ENCODE measurements around the gene ITGA2B.
"Not testable (repeated sequence)": the region's sequence is repeated elsewhere in the genome, so short reads cannot be mapped to it uniquely, and the experiment has no call there.

Gene ITGA2B

DNA sequence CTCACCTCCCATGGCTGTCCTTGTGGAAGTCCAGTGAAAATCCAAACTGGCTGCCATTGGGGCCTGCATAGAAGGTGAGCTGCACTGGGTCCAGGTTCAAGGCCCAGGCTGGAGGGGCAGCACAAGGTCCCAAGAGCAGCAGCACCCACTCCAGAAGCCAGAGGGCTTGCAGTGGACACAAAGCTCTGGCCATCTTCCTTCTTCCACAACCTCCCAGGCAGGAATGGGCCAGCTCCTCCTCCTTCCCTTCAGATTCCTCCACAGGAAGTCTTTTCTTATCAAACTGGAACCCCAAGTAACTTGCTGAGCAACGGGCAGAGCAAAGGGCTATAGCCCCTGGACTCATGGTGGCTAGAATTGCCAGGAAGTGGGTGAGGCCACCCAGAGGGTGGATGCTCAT lies at the start of gene ITGA2B:
ITGA2B (minus strand) TSS at position 369 of the 400 bp plus-strand sequence; CDS start at position 193, 176 bp downstream.
- no peak for DNase-seq

DNA sequence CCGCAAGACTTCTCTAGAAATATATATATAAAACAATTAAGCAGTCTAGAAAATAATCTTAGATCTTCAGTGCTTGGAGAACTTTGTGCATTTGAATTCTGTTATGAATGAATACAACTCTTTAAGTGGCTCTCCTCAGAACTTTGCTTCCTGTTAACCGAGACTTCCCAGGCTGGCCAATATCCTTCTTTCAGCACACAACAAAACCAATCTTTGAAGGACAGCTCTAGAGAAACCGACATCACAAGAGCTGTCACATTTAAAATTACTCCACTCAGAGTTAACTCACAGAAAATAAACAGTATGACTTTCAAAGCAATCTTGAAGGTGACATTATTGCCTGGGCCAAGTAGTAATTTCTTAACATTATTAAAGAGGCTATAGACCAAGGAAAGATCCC lies 49.7 kb upstream of the ITGA2B start:
- DNase-seq: no peak

DNA sequence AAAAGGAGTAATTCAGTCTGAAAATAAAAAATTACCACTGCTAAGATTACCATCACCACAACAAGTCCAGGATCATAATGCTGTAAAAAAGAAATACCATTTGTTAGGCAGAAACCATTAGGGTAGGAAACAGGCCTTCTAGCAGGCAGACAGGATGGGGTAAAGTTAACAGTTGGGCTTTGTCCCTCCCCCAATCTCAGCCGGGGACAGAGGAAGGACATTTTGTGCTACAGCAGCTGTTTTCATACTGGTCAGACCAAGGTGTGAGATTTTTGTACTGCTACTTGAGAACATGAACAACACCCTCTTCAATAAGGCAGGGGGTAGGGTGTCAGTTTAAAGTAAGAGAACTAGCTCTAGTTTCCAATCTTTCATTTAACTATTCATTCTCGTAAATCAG lies 49.2 kb upstream of the ITGA2B start:
- no peak for DNase-seq

DNA sequence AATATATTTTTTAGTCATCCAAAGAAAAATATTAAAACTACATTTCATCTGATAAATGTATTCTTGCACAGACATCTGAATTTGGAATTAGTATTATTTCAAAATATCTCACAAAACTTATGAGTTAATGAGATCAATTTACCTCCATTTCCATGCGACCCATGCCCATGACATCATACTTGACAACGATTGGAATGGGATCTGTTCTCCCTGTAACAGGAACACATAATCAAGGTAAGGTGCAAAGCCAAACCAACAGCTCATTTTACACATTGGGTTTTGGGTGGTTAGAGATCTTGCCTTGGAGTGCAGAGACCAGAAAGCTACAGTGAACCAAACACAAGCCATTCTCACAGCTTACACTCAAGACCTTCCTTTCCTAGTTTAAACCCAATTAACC lies 46.9 kb upstream of the ITGA2B start:
- no peak for DNase-seq

- no peak for DNase-seq
These were observed 43.1 kb upstream of the ITGA2B start for GRCh38 chr17:44432254-44433157.

- no peak for DNase-seq
These were observed 35.5 kb upstream of the ITGA2B start for GRCh38 chr17:44424828-44425461.

DNA sequence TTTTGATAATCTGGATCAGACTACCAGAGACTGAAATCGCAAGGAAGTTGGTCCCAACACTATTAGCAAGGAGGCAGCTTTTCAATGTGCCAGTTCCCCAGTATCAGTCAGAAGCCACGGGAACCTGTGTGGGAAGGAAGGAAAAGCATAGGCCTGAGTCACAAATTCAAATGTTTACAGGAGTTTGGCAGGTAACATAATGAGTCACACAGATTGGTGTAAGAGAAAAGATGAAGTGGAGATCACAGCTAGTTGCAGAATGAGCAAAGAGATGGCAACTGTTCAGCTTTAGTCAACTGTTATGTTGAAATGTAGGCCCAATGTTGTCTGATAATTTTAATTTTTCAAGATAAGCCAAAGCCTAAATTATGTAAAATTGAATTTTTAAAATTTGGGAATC lies 28.1 kb upstream of the ITGA2B start:
- no peak for DNase-seq

DNA sequence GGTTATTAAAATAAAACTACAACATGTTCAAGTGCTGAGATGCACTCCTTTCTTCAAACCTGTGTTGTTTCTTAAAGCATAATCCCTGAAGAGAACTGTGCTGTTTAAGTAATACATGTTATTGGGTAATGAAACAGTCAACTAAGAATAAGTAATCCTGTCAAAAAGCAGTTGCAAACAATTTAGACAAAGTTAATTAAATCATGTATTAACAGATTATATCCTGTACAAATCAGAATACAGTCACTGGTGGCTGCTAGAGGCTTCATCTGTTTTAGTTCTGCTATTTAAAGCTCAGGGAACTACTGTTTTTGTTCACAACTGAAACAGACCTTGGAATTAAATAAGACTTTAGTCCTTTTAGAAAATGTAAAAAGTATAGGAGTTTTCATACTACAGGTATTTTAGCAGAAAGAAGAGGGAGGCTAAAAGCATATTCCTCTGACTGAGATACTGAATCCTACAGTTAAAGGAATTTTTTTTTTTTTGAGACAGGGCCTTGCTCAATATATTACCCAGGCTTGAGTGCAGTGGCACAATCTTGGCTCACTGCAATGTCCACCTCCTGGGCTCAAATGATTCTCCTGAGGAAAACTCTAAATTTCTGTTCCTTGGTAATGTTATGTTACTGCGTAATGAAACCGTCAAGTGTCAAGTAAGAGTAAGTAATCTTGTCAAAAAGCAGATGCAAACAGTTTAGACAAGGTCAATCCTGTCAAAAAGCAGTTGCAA lies 27.3 kb upstream of the ITGA2B start:
- no peak for DNase-seq

GRCh38 chr17:44414394-44415155 lies 25.1 kb upstream of the ITGA2B start:
- DNase-seq: no peak

DNA sequence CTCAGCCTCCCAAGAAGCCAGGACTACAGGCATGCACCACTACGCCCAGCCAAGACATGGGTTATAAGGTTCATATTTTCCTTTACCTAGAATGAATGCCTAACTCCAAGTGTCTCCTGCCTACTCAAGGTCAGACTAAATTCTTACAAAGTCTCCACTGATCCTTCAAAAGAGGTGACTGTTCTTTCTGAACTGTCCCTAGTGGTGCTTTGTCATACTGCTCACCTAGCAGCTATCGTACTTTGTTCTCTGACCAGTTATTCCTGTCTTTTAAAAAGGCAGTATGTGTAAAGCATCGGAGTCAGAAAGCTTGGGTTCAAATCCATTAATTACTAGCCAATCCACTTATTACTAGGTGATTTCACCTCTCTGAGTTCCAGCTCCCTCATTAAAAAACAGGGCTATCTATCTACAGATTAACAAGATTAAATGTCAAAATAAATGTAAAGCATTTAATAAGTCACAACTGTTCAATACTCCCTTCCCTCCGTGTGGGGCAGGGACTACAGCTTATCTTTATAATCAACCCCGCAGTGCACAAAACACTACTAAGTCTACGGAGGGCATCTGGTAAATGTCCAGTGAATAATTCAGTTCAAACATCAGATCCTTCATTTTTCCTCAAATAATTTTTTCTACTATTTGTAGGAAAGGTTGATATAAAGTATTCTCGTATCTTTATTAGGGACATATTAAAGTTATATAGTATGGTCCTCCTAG lies 20.0 kb upstream of the ITGA2B start:
- DNase-seq: no peak

DNA sequence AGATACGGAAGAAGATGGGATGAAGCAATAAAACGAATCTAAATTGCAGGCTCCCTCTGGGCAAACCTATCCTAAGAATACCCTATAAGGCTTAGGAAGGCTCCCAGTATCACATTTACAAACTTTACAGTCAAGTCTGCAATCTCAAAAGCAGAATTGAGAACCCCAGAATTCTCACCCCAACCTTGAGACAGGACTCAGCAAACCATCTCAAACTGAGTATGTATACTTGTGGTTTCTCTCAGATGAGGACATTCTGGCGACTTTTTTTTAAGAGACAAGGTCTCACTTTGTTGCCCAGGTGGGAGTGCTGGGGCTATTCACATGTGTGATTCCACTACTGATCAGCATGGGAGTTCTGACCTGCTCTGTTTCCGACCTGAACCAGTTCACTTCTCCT lies 19.3 kb upstream of the ITGA2B start:
- no peak for DNase-seq

DNA sequence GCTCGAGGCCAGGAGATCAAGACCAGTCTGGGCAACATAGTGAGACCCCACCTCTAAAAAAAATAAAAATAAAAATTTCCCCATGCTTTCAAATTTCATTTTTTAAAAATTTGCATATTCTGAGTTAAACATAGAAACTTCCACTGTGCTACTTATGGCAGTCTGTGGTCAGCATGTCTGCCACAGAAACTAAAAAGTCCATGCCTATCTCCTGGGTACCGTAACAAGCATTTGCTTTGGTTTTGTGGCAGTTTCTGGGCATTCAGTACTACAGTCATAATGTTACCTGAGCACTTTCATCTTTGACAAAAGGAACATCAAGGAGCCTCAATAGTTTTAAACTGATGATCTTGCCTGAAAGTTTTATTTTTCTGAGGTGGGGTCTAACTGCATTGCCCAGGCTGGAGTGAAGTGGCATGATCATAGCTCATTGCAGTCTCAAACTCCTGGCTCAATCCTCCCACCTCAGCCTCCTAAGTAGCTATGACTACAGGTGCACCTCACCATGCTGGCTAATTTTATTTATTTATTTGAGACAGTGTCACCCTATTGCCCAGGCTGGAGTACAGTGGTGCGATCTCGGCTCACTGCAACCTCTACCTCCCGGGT lies 13.2 kb upstream of the ITGA2B start:
- DNase-seq: no peak

DNA sequence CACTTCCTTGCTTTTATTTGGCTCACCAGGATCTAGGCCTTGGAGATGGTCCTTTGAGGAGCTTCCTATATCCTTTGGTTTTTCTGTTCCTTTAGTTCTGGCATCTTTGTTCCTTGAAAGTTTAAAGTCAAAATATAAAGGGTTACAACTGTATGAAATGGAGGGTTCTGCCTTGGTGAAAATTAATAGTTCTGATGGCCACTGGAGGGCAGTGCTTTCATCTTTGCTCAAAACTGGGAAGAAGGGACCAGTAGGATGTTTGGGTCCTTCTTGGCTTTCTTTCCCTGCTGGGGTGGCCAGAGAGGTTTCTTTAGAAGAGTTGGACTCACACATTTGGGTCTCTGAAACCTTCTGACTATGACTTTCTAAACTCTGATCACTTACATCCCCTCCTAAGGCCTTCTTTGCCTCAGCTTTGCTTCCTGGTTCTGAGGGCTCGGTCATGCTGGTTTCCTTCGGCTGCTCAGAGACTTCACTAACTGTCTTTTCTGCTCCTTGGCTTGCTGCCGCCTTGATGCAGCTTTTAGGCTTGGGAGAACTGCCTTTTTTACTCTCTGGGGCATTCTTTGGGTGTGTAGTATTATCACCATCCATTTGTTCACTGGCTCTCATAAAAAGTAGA lies 10.9 kb upstream of the ITGA2B start:
- peak; percentile 9 for DNase-seq

GRCh38 chr17:44398692-44399691 lies 9.5 kb upstream of the ITGA2B start:
- DNase-seq: no peak

- no peak for DNase-seq
These were observed 8.3 kb upstream of the ITGA2B start for GRCh38 chr17:44397479-44398440.

DNA sequence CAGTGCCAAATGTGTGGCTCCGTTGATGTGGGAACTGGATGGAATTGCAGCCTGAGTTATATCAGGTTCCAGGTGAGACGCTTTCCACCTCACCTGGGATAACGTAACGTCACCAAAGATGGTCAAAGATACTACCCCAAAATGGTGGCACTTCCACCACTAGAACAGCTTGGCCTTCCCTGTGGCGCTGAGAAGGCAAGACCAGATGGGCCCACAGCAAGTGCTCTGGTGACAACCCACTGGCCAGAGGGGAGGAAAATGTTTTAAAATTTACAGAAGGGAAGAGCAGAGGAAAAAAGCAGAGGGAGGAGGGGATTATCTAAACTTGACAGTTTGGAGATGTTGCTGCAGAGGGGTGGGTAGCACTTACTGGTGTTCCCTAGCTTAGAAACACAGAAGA lies 7.5 kb upstream of the ITGA2B start:
- no peak for DNase-seq

GRCh38 chr17:44394833-44395232 lies 5.4 kb upstream of the ITGA2B start:
- DNase-seq: no peak

DNA sequence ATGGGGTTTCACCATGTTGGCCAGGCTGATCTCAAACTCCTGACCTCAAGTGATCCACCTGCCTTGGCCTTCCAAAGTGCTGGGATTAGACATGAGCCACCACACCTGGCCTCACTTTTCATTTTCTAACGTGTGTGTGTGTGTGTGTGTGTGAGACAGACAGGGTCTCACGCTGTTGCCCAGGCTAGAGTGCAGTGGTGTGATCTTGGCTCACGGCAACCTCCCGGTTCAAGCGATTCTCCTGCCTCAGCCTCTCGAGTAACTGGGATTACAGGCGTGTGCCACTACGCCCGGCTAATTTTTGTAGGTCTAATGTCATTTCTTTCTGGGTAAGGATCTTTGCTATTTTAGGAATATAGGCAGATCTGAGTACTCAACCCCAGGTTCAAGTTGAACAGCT lies 4.7 kb upstream of the ITGA2B start:
- not testable (repeated sequence) for DNase-seq

All from inflammatory macrophage treated with lipopolysaccharide for 4 hours (primary cell).